ENCODE data around the gene IL1RL1. TPM values are rescaled to one million over a fixed set of nuclear protein-coding genes. Genes with fewer than 3 reads are reported as not detected.

IL1RL1 gene
- total and polyA plus RNA-seq, 2 donors (not counting 1 experiment from before 2014, with no cell fraction given): 0.02 to 0.50 TPM

DNA sequence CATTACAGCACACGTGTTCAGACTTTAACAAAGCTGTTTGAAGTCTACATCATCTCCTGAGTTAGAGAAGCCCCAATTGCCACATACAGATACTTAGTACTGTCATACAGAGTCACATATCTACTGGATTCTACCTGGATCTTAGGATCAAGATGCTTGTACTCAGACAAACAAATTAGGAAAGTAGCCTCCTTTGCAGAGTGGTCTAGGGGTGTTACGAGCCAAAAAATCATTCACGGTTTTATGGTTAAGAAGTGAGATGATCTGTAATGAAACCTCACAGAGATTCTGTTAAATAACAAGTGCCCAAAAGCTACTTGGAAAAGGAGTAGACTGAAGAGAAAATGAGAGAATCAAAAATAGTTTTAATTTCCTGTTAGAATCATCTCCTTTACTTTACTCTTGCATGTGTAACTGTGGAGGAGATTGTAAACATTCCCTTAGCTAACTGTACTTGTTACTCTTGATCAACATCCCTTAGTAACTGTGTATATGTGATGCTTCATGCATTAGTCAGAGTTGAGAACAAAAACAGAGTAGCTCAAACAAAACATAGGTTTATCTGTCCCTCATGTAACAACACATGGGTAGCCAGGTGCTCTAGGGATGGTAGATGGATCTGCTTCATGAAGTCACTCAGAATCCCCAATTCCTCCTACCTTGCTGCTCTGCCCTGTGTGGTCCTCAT is 16.4 kb upstream of the IL1RL1 start:
- Histone ChIP-seq H2AFZ (ENCODE audit: low read length) (no peak overlapping the region), H4K20me1 (ENCODE audit: control insufficient read depth, extremely low read depth, insufficient read depth, low read length) (no peaks in the 10 kb centered on the region), H3K4me3 (replicated peaks in 1 of 4; ENCODE audit: control extremely low read depth in 1 of 4, insufficient read depth in 1 of 4, low read depth in 3 of 4, low read length in 4 of 4) (no peak overlapping the region), H3K27ac (ENCODE audit: insufficient read depth, low read length) (no peak overlapping the region), H3K4me2 (ENCODE audit: extremely low read depth, insufficient read depth, low read length) (no peak overlapping the region), H3K79me2 (ENCODE audit: control insufficient read depth, insufficient read depth, low read length) (no peaks in the 10 kb centered on the region), H3K27me3 (ENCODE audit: control insufficient read depth, insufficient read depth, low read length) (peaks cover 2% of the 10 kb centered on the region), H3K36me3 (ENCODE audit: control insufficient read depth, insufficient read depth, low read length) (no peaks in the 10 kb centered on the region), H3K9ac (ENCODE audit: insufficient read depth, low read length) (no peak overlapping the region), H3K4me1 (ENCODE audit: control insufficient read depth, extremely low read depth, insufficient read depth, low read length) (no peaks in the 10 kb centered on the region), H3K9me3 (ENCODE audit: control insufficient read depth, insufficient read depth, low read depth, low read length) (no peaks in the 10 kb centered on the region)
- peak; percentile 29 to 54 for DNase-seq (ENCODE audit: low read depth in 2 of 2)
- TF ChIP-seq EZH2 (IDR thresholded peaks at IDR 0.05; ENCODE audit: low read length, missing control alignments): no peak
- TF ChIP-seq CTCF (conservative IDR thresholded peaks at IDR 0.05 in 1 of 2, IDR thresholded peaks at IDR 0.05 in 1 of 2; ENCODE audit: low read depth in 1 of 2, low read length in 2 of 2): no peak

DNA sequence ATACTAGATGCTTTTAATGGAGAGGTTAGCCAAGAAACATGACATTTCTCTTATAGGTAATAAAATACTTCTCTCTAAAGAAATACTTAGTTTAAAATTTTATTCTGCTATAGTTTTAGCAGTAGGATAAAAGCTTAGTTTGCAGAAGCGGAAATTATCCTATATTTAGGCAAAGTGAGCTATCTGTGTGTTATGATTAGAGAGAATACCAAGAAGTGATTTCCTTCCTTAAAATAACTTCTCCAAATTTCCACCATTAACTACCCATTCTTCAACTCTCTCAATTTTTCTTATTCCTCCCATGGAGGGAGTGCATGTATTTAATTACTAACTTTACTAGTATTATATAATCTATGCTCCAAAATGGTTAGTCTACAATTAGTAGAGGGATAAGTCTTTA is 15.8 kb upstream of the IL1RL1 start:
- Histone ChIP-seq H3K9ac (ENCODE audit: insufficient read depth, low read length) (no peak overlapping the region), H3K4me3 (replicated peaks in 1 of 4; ENCODE audit: control extremely low read depth in 1 of 4, insufficient read depth in 1 of 4, low read depth in 3 of 4, low read length in 4 of 4) (no peak overlapping the region), H3K27ac (ENCODE audit: insufficient read depth, low read length) (no peak overlapping the region), H3K79me2 (ENCODE audit: control insufficient read depth, insufficient read depth, low read length) (no peaks in the 10 kb centered on the region), H3K9me3 (ENCODE audit: control insufficient read depth, insufficient read depth, low read depth, low read length) (no peaks in the 10 kb centered on the region), H3K36me3 (ENCODE audit: control insufficient read depth, insufficient read depth, low read length) (no peaks in the 10 kb centered on the region), H3K27me3 (ENCODE audit: control insufficient read depth, insufficient read depth, low read length) (peaks cover 2% of the 10 kb centered on the region), H3K4me2 (ENCODE audit: extremely low read depth, insufficient read depth, low read length) (no peak overlapping the region), H4K20me1 (ENCODE audit: control insufficient read depth, extremely low read depth, insufficient read depth, low read length) (no peaks in the 10 kb centered on the region), H3K4me1 (ENCODE audit: control insufficient read depth, extremely low read depth, insufficient read depth, low read length) (no peaks in the 10 kb centered on the region), H2AFZ (ENCODE audit: low read length) (no peak overlapping the region)
- no peak for TF ChIP-seq CTCF (conservative IDR thresholded peaks at IDR 0.05 in 1 of 2, IDR thresholded peaks at IDR 0.05 in 1 of 2; ENCODE audit: low read depth in 1 of 2, low read length in 2 of 2)
- no peak for TF ChIP-seq EZH2 (IDR thresholded peaks at IDR 0.05; ENCODE audit: low read length, missing control alignments)
- no peak for DNase-seq (ENCODE audit: low read depth in 2 of 2)

- H3K27me3 ChIP-seq (ENCODE audit: control insufficient read depth, insufficient read depth, low read length): peaks cover 2% of the 10 kb centered on the region
These were observed 14.9 kb upstream of the IL1RL1 start for GRCh38 chr2:102296449-102296848.

More at GRCh38 chr2:102296449-102296848, 14.9 kb upstream of the IL1RL1 start:
- H3K4me3 ChIP-seq (replicated peaks in 1 of 4; ENCODE audit: control extremely low read depth in 1 of 4, insufficient read depth in 1 of 4, low read depth in 3 of 4, low read length in 4 of 4): no peak overlapping the region
- H3K4me1 ChIP-seq (ENCODE audit: control insufficient read depth, extremely low read depth, insufficient read depth, low read length): no peaks in the 10 kb centered on the region
- H4K20me1 ChIP-seq (ENCODE audit: control insufficient read depth, extremely low read depth, insufficient read depth, low read length): no peaks in the 10 kb centered on the region
- no peaks in the 10 kb centered on the region for H3K9me3 ChIP-seq (ENCODE audit: control insufficient read depth, insufficient read depth, low read depth, low read length)
- no peak overlapping the region for H2AFZ ChIP-seq (ENCODE audit: low read length)
- no peaks in the 10 kb centered on the region for H3K79me2 ChIP-seq (ENCODE audit: control insufficient read depth, insufficient read depth, low read length)
- no peak overlapping the region for H3K4me2 ChIP-seq (ENCODE audit: extremely low read depth, insufficient read depth, low read length)
- TF ChIP-seq CTCF (conservative IDR thresholded peaks at IDR 0.05 in 1 of 2, IDR thresholded peaks at IDR 0.05 in 1 of 2; ENCODE audit: low read depth in 1 of 2, low read length in 2 of 2) (no peak), EZH2 (IDR thresholded peaks at IDR 0.05; ENCODE audit: low read length, missing control alignments) (no peak)
- no peak overlapping the region for H3K9ac ChIP-seq (ENCODE audit: insufficient read depth, low read length)
- DNase-seq (ENCODE audit: low read depth in 2 of 2): no peak
- H3K36me3 ChIP-seq (ENCODE audit: control insufficient read depth, insufficient read depth, low read length): no peaks in the 10 kb centered on the region
- no peak overlapping the region for H3K27ac ChIP-seq (ENCODE audit: insufficient read depth, low read length)

All from fibroblast of lung (primary cell).